Mesendoderm (in vitro differentiated cells): ENCODE measurements around the gene NEURL4.
"Not testable (repeated sequence)": the region's sequence is repeated elsewhere in the genome, so short reads cannot be mapped to it uniquely, and the experiment has no call there.

Source experiments
- DNase-seq: peaks from one replicate; pipeline ENCODE4 v3.0.0; 2013
- H2AK5ac ChIP-seq: 2 replicates; pipeline ENCODE4 v1.6.1; 2013; ENCODE audit warnings: low read length, inconsistent platforms
- H2BK120ac ChIP-seq: 2 replicates; pipeline ENCODE4 v1.6.1; 2013; ENCODE audit warnings: low read depth, mild to moderate bottlenecking, low read length, moderate library complexity, mixed read lengths
- H2BK15ac ChIP-seq: replicated peaks from 2 replicates; pipeline ENCODE4 v1.6.1; 2013; ENCODE audit warnings: low read depth, mild to moderate bottlenecking, moderate library complexity
- H2BK5ac ChIP-seq: 2 replicates; pipeline ENCODE4 v1.6.1; 2013; ENCODE audit warnings: low read length, inconsistent platforms
- H3K18ac ChIP-seq: 2 replicates; pipeline ENCODE4 v1.6.1; 2013; ENCODE audit warnings: mild to moderate bottlenecking, low read length, mixed read lengths
- H3K23ac ChIP-seq: one replicate; pipeline ENCODE4 v1.6.1; 2013; ENCODE audit warnings: low read length
- H3K27ac ChIP-seq: 2 replicates; pipeline ENCODE4 v1.5.1; 2013; ENCODE audit warnings: low read depth, mild to moderate bottlenecking, inconsistent platforms, low read length, moderate library complexity
- H3K27me3 ChIP-seq: 2 replicates; pipeline ENCODE4 v1.6.1; 2013; ENCODE audit warnings: low read length, control low read depth, mild to moderate bottlenecking, inconsistent platforms; ENCODE audit not compliant: insufficient read depth, poor library complexity
- H3K36me3 ChIP-seq: 2 replicates; pipeline ENCODE4 v1.6.1; 2013; ENCODE audit warnings: low read length, inconsistent platforms; ENCODE audit not compliant: control insufficient read depth, insufficient read depth
- H3K4ac ChIP-seq: one replicate; pipeline ENCODE4 v1.6.1; 2013; ENCODE audit warnings: low read depth, mild to moderate bottlenecking, low read length, moderate library complexity
- H3K4me1 ChIP-seq: 2 replicates; pipeline ENCODE4 v1.6.1; 2013; ENCODE audit warnings: low read depth, low read length, inconsistent platforms; ENCODE audit not compliant: control insufficient read depth
- H3K4me2 ChIP-seq: 2 replicates; pipeline ENCODE4 v1.6.1; 2013; ENCODE audit warnings: low read length
- H3K4me3 ChIP-seq: 2 replicates; pipeline ENCODE4 v1.5.1; 2013; ENCODE audit warnings: mild to moderate bottlenecking, low read length
- H3K56ac ChIP-seq: one replicate; pipeline ENCODE4 v1.6.1; 2013; ENCODE audit warnings: low read length
- H3K79me1 ChIP-seq: 2 replicates; pipeline ENCODE4 v1.6.1; 2013; ENCODE audit warnings: low read length, inconsistent platforms
- H3K79me2 ChIP-seq: 2 replicates; pipeline ENCODE4 v1.6.1; 2013; ENCODE audit warnings: mild to moderate bottlenecking, low read length; ENCODE audit not compliant: control insufficient read depth, insufficient read depth
- H3K9ac ChIP-seq: 2 replicates; pipeline ENCODE4 v1.6.1; 2013; ENCODE audit warnings: low read length, inconsistent platforms
- H4K5ac ChIP-seq: one replicate; pipeline ENCODE4 v1.6.1; 2013; ENCODE audit warnings: low read length
- H4K8ac ChIP-seq: one replicate; pipeline ENCODE4 v1.6.1; 2013; ENCODE audit warnings: low read depth, mild to moderate bottlenecking, control low read depth, low read length, moderate library complexity
- WGBS: extraction: QIAGEN DNeasy Blood & Tissue Kit; methylation state at CpG from one replicate; pipeline ENCODE4 v1.1.7; 2013; ENCODE audit warnings: low lambda C conversion rate, missing lambda C conversion rate; ENCODE audit not compliant: insufficient coverage; ENCODE audit errors: extremely low coverage; 5-methylcytosine and 5-hydroxymethylcytosine counted together

Gene NEURL4

DNA sequence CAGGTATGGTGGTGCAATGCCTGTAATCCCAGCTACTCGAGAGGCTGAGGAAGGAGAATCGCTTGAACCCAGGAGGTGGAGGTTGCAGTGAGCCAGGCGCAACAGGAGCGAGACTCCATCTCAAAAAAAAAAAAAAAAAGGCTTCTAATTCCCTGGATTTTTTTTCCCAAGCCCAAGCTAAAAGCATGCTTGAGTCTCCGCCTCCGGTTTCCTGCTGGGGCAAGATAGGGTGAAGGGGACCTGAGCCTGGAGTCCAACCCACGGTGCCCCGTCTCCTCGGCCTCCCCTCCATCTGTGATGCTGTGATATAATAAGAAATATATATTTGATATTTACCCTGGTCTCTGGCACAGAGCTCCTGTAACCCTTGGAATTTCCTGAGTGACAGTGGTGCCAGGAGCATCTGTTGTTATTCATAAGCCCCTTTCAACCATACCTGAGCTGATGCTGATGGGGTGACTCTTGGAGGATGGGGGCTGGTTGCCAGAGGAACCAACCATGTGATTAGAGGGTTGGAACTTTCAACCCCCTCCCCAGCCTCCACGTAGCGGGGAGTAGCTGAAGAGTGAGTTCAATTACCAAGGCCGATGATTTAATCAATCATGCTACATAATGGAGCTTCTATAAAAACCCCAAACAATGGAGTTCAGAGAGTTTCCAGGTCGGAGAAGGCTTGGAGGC is 38.9 kb upstream of the NEURL4 start:
- no peak overlapping the region for H3K23ac ChIP-seq
- no peak overlapping the region for H2AK5ac ChIP-seq
- H3K4me2 ChIP-seq = no peak overlapping the region
- no peak overlapping the region for H3K18ac ChIP-seq
- no peak overlapping the region for H2BK15ac ChIP-seq
- H3K9ac ChIP-seq = no peak overlapping the region
- H3K79me2 ChIP-seq = no peaks in the 10 kb centered on the region
- no peaks in the 10 kb centered on the region for H3K36me3 ChIP-seq
- H2BK5ac ChIP-seq = no peak overlapping the region
- H3K4ac ChIP-seq = no peak overlapping the region
- H4K5ac ChIP-seq = no peak overlapping the region
- H4K8ac ChIP-seq = no peak overlapping the region
- WGBS = no CpG with 5 or more reads among the region's 13 CpGs
- H2BK120ac ChIP-seq = no peak overlapping the region
- no peaks in the 10 kb centered on the region for H3K27me3 ChIP-seq
- H3K56ac ChIP-seq = no peak overlapping the region
- H3K4me1 ChIP-seq = no peaks in the 10 kb centered on the region
- DNase-seq = no peak
- no peaks in the 10 kb centered on the region for H3K79me1 ChIP-seq
- H3K27ac ChIP-seq = no peak overlapping the region
- no peak overlapping the region for H3K4me3 ChIP-seq

DNA sequence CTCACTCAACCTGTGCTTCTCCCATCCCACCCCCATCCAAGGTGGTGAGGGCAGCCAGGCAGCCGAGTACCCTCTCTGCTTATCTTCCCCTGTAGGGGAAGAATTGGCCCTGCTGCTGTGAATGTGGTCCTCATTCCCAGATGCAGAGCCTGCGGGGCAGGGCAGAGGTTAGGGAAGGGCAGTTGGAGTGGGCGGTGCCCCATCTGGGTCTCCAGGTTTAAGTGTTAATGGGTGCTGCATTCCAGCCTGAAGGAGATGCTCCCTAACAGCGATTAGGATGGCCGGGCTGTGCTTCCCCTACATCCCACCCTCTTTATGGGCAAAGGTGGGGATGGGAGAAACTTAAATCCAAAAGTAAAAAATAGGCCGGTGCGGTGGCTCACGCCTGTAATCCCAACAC is 37.9 kb upstream of the NEURL4 start:
- no peak overlapping the region for H3K18ac ChIP-seq
- no peak overlapping the region for H2BK5ac ChIP-seq
- WGBS = no CpG with 5 or more reads among the region's 8 CpGs

DNA sequence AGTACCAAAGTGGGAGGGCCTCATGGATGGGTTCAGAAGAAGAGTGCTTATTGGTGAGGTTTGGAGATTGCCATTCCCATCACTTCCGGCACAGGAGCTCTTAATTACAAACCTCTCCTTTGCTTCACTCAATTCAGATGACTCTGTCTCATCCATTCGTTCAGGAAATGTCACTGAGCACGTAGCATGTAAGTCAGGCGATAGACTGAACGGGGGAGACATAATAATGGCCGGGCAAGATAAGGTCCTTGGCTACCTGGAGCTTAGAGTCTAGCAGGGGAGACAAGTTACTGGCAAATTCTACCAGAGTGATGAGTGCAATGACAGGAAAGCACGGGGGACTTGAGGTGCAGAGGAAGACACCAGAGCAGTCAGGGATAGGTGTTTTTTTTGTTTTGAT is 36.8 kb upstream of the NEURL4 start:
- H4K8ac ChIP-seq, H3K27me3 ChIP-seq, H3K4me2 ChIP-seq, H3K56ac ChIP-seq, H3K4me1 ChIP-seq, H4K5ac ChIP-seq, H2BK120ac ChIP-seq, H2AK5ac ChIP-seq, H3K4me3 ChIP-seq, H3K4ac ChIP-seq, H3K79me1 ChIP-seq, H3K9ac ChIP-seq, H3K18ac ChIP-seq, DNase-seq, H3K36me3 ChIP-seq, H3K23ac ChIP-seq, H2BK5ac ChIP-seq, H2BK15ac ChIP-seq, H3K27ac ChIP-seq, H3K79me2 ChIP-seq: not testable (repeated sequence)
- WGBS = no CpG with 5 or more reads among the region's 7 CpGs

More for the DNA sequence above, 37.9 kb upstream of the NEURL4 start:
- Histone ChIP-seq H3K4me3 (no peak overlapping the region), H3K23ac (no peak overlapping the region), H4K5ac (no peak overlapping the region), H3K9ac (no peak overlapping the region), H3K56ac (no peak overlapping the region), H2BK15ac (no peak overlapping the region), H4K8ac (no peak overlapping the region), H3K27me3 (no peaks in the 10 kb centered on the region), H2BK120ac (no peak overlapping the region), H2AK5ac (no peak overlapping the region), H3K4me1 (no peaks in the 10 kb centered on the region), H3K79me1 (no peaks in the 10 kb centered on the region), H3K27ac (no peak overlapping the region), H3K4ac (no peak overlapping the region), H3K36me3 (no peaks in the 10 kb centered on the region), H3K79me2 (no peaks in the 10 kb centered on the region), H3K4me2 (no peak overlapping the region)
- no peak for DNase-seq

DNA sequence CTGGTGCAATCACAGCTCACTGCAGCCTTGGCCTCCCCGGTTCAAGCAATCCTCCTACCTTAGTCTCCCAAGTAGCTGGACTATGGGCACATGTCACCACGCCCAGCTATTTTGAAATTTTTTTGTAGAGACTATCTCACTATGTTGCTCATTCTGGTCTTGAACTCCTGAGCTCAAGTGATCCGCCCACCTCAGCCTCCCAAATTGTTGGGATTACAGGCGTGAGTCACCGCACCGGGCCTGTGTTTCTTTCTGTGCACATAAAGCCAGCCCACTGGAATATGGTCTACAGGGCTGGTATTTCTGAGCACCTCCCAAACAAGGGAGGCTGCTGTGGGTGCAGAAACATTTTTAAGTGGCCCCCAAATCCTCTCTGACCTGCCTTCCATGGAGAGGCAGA is 34.2 kb upstream of the NEURL4 start:
- no CpG with 5 or more reads among the region's 6 CpGs for whole genome bisulfite sequencing
- Histone ChIP-seq H3K56ac (no peak overlapping the region), H3K4me1 (no peaks in the 10 kb centered on the region)

DNA sequence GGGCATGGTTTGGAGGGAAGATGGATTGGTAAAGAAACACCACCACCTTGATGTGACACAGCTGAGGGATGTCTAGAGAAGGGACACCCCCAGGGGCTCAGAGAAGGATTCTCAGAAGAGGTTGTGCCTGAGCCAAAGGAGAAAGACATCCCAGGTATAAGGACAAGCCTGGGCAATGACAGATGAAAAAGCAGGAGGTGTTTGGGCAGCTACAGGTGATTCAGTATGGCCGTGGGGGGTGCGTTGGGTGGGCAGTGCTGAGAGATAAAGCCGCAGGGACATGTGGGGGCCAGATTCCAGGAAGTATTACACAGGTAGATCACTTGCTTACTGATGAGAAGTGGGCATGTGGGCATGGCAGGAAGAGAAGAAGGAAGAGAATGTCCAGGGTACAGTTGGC is 32.8 kb upstream of the NEURL4 start:
- no peak for DNase-seq

More for the DNA sequence above, 34.2 kb upstream of the NEURL4 start:
- Histone ChIP-seq H3K27me3 (no peaks in the 10 kb centered on the region), H2BK5ac (no peak overlapping the region), H2AK5ac (no peak overlapping the region), H3K79me2 (no peaks in the 10 kb centered on the region), H2BK120ac (no peak overlapping the region), H3K18ac (no peak overlapping the region), H3K9ac (no peak overlapping the region), H3K79me1 (no peaks in the 10 kb centered on the region), H3K4me2 (no peak overlapping the region), H4K5ac (no peak overlapping the region), H3K27ac (no peak overlapping the region), H3K23ac (no peak overlapping the region), H3K4me3 (no peak overlapping the region), H4K8ac (no peak overlapping the region), H3K36me3 (no peaks in the 10 kb centered on the region), H2BK15ac (no peak overlapping the region), H3K4ac (no peak overlapping the region)
- DNase-seq = no peak

DNA sequence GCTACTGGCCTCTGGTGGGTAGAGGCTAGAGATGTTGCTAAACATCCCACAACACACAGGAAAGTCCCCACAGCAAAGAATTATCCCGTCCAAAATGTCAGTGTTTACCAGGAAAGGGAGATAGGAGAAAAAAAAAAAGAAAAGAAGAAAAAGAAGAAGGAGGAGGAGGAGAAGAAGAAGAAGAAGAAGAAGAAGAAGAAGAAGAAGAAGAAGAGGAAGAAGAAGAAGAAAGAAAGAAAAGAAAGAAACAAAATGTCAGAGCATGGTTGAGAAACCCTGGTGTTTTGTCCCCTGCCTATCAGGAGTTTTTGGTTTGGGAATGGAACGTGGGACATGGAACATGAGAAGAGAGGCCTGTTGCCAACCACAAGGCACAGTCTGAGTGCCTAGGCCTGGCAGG is 28.2 kb upstream of the NEURL4 start:
- H2BK5ac ChIP-seq = no peak overlapping the region
- H3K36me3 ChIP-seq = no peaks in the 10 kb centered on the region
- H3K79me2 ChIP-seq = no peaks in the 10 kb centered on the region
- no peak overlapping the region for H3K23ac ChIP-seq
- no peak overlapping the region for H3K27ac ChIP-seq
- no peaks in the 10 kb centered on the region for H3K4me1 ChIP-seq
- no peak overlapping the region for H4K8ac ChIP-seq
- H2BK15ac ChIP-seq = no peak overlapping the region
- H2BK120ac ChIP-seq = no peak overlapping the region
- no peak overlapping the region for H3K56ac ChIP-seq
- H3K18ac ChIP-seq = no peak overlapping the region
- no peak overlapping the region for H3K4ac ChIP-seq
- no peak overlapping the region for H3K4me3 ChIP-seq
- no peaks in the 10 kb centered on the region for H3K79me1 ChIP-seq
- no peak overlapping the region for H2AK5ac ChIP-seq
- no peak for DNase-seq
- H3K9ac ChIP-seq = no peak overlapping the region
- WGBS = no CpG with 5 or more reads among the region's 2 CpGs
- H4K5ac ChIP-seq = no peak overlapping the region
- no peaks in the 10 kb centered on the region for H3K27me3 ChIP-seq
- H3K4me2 ChIP-seq = no peak overlapping the region

More for the DNA sequence above, 32.8 kb upstream of the NEURL4 start:
- H3K27ac ChIP-seq = no peak overlapping the region
- no peaks in the 10 kb centered on the region for H3K36me3 ChIP-seq
- no peak overlapping the region for H2BK120ac ChIP-seq
- H3K18ac ChIP-seq = no peak overlapping the region
- H2AK5ac ChIP-seq = no peak overlapping the region
- H3K79me2 ChIP-seq = no peaks in the 10 kb centered on the region
- H3K9ac ChIP-seq = no peak overlapping the region
- no peak overlapping the region for H2BK15ac ChIP-seq
- no peak overlapping the region for H3K23ac ChIP-seq
- no peak overlapping the region for H3K4me3 ChIP-seq
- H3K4me1 ChIP-seq = no peaks in the 10 kb centered on the region
- H3K4me2 ChIP-seq = no peak overlapping the region
- no peaks in the 10 kb centered on the region for H3K27me3 ChIP-seq
- no peak overlapping the region for H3K56ac ChIP-seq
- no peak overlapping the region for H4K8ac ChIP-seq
- no peak overlapping the region for H4K5ac ChIP-seq
- no peak overlapping the region for H3K4ac ChIP-seq
- no peak overlapping the region for H2BK5ac ChIP-seq
- WGBS = no CpG with 5 or more reads among the region's 3 CpGs
- no peaks in the 10 kb centered on the region for H3K79me1 ChIP-seq
